ENCODE measurements around the gene CACNB2.

The CACNB2 gene

DNA sequence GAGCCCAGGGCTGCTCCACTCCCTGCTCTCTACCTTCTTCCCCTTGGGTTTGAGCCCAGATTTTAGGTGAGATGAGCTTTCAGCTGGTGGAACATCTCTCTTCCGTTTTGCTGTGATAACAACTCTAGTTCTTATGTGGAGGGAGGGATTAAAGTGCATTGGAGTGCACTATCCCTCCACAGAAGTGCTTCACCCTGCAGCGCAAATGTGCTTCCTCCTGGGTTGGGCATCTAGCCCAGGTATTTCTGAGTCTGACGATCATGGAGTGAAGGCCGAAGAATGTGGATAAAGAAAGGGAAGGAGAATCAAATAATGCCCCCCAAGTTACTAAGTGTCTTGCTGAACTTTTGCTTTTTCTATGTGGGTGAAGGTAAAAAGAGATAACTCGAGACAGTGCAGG is 157.4 kb downstream of the CACNB2 start:
- DNase-seq: no peak

DNA sequence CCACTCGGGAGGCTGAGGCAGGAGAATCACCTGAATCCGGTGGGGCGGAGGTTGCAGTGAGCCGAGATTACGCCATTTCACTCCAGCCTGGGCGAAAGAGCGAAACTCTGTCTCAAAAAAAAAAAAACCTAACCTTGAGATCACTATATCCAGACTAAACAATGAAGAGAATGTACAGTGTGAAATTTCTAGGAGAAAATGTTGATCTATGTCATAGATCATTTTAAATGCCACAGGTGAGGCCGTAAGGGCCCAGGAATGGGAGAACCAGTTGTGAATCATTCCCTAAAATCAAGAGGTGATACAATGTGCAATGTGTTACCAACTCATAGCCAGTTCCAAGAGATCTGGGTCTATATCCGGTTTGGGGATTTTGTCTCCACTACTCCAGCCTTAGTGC is 158.0 kb downstream of the CACNB2 start:
- DNase-seq: no peak

DNA sequence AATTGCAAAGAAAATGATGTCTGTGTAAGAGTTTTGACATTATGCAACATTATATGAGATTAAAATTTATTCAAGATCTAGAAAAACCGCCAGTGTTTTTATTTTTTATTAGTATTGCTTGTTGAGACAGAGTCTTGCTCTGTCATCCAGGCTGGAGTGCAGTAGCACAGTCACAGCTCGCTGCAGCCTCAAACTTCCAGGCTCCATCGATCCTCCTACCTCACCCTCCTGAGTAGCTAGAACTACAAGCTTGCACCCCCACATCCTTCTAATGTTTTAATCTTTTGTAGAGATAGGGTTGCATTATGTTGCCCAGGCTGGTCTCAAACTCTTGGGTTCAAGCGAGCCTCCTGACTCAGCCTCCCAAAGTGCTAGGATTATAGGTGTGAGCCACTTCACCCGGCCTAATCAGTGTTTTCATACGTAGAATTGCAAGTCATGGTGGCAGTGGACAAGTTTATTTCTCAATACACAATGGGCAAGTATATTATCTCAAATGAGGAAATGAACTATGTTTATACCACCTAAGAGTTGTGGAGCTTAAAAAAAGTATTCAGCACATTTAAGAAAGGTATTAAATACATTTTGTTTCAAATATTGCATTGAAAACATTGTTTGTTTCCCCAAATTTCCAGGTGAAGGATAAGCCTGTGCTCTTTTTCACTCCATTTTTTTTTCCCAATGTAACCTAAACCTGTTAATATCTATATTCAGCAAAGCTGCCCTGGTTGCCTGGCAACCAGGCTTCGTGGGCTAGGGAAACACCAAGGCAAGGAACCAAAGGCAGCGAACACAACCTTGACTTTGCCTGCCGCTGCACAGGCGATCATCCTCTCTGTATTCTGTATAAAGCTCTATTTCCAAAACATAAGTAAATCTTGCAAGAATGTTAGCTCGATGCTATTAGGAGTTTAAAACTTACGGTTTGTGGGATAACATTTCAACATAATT is 163.9 kb downstream of the CACNB2 start:
- DNase-seq: no peak

DNA sequence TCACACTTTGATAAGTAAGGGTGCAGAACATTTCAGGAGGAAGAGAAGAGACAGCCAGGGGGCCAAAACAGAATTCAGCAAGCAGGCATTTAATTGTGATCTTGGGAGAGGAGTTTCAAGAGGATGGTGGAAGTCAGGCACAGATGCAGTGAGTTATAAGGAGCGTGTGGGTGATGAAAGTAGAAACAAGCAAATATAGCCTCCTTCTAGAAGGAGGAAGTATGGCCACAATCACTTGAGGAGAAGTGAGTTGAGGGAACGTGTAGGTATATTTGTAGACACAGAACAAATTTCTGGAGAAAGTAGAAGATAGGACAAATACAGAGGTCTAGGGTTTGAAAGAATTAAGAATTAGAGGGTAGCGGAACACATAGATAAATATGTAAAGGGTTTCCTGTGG is 165.8 kb downstream of the CACNB2 start:
- no peak for DNase-seq

DNA sequence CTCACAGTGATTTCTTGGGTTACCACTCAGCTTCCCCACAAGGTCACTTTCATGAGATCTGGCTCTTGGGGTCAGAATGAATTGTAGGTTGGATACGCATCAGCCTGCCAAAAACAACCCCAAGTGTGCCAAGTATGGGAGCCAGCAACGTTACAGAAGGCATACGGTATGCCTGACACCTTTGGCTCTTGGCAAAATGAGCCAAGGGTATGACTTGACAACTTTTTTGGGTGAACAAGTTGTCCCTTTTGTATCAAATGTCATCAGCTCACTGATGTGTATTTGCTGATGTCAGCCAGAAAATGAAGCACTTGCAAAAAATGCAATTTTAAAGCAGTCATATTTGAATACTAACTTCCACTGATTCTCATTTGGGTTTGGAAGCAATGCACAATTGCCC is 168.4 kb downstream of the CACNB2 start:
- no peak for DNase-seq

DNA sequence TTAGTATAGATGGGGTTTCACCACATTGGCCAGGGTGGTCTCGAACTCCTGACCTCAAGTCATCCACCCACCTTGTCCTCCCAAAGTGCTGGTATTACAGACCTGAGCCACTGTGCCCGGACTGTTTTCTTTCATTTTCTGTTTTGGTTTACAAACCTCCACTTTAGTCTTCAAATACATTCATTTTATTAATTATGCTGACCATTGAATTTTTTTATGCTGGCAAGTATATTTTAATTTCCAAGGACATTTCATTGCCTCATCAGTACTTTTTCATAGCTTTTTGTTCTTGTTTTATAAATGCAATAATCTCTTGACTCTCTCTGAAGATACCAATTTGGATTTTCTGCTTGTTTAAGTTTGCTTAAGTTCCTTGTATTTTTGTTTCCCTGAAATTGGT is 170.5 kb downstream of the CACNB2 start:
- no peak for DNase-seq

DNA sequence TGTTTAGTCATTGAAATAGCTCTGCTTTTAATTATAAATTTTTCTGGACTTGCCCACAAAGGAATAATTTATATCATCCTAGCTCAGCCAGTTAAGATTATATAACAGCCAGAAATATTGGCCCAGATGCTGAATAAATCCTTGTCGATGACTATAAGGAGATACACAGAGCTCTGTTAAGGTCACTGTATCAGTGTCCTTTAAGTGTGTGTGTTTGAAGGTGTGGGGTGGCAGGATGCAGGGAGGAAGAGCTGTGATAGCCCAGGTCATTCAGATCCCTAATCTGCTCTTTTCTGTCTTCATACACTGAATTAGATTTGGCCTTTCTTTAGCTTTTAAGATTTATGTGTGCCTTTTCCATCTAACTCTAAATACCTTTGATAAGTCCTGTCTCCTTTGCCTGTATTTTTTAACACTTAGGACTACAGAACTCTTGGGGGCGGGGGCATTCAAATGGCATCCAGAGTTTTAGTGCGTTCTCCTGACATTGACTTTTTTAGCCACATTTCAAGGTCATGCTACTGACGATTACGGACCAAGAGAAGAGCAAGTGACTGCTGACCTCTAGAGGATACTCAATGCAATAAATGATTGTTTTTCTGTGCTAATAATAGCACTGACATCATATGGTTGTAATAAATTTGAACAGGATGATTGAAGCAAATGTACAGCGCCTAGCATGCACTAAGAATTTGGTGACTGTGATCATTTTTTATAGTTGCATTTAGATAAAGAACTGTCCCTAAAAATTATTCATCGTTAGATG is 172.3 kb downstream of the CACNB2 start:
- no peak for DNase-seq

DNA sequence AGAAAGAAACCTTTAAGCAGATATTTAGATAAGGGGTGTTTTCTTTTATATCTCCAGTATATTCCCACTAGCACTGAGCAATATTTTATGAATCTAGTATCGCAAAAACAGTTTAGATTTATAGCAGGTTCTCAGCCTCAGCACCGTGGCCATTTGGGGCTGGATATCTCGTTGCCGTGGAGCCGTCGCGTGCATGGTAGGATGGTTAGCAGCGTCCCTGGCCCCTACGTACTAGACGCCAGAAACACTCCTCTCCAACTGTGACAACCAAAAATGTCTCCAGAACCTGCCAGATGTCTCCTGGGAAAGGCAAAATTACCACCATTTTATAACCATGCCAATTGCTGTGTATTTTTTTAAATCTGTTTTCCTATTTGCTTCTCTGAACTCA is 172.9 kb downstream of the CACNB2 start:
- no peak for DNase-seq

DNA sequence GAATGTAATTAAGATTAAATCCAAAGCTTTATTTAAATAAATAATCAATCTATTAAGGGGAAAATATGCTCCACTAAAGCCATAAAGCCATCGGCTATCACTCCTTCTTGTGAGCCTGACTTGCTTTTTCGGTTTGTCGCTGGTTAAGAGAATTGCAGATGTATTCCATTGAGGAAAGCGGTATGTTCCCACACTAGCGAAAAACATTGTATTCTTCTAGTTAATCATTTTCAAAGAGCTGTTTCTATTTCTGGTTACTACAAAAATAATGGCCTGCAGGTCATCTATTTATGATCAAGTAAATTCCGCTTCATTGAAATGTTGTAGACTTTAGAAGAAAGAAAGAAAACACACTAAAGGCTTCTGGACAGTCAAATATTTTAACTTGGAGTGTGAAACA is 173.4 kb downstream of the CACNB2 start:
- DNase-seq: no peak

DNA sequence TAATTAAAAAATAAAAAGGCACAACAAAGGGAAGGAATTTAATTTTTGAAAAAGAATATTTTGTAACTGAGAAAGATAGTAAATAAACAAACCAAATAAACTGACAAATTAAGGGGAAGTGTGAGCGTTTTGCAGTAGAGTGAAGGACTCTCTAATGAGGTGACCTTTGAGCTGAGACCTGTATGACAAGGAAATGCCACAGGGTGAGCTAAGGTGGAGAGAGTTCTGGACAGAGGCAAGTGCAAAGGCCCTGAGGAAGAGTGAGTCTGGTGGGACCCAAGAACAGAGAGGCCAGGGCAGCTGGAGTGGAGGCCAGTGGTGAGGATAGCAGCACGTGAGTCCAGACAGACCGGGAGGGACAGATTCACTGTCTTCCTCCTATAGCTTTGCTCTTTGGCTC is 179.4 kb downstream of the CACNB2 start:
- no peak for DNase-seq

DNA sequence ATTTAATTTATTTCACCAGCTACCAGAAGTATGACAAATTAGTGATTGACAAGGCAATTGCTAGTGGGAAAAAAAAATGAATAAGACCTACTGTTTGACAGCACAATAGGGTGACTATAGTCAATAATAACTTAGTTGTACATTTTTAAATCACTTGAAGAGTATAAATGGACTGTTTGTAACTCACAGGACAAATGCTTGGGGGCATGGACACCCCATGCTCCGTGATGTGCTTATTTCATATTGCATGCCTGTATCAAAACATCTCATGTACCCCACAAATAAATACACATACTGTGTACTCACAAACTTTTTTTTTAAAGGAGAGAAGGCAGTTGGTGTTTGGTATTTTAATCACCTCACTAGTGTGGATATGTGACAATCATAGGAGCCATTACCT is 181.1 kb downstream of the CACNB2 start:
- no peak for DNase-seq

DNA sequence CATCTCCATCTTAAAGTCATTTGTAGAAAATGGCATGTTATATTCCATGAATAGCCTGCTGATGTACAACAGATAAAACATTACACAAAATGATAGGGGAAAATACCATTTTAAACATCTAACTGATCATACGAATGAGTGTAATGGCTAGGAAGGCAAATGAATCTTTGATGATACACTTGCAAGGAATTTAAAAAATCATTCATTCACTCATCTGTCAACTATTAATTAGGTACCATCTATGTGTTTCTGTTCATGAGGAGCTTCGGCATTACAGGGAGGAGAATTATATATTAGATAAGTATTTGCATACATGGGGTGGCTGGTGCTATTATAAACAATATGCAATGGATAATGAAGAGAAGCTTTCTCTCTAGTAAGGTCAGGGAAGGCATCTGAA is 183.7 kb downstream of the CACNB2 start:
- no peak for DNase-seq

DNA sequence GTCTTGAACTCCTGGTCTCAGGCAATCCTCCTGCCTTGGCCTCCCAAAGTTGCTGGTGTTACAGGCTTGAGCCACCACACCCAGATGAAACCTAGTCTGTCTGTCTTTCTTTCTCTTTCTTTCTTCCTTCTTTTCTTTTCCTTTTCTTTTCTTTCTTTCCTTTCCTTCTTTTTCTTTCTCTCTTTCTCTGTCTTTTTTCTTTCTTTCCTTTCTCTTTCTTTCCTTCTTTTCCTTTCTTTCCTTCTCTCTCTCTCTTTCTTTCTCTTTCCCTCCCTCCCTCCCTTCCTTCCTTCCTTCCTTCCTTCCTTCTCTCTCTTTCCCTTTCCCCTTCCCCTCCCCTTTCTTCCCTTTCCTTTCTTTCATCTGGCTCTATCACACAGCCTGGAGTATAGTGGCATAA is 185.2 kb downstream of the CACNB2 start:
- no peak for DNase-seq

DNA sequence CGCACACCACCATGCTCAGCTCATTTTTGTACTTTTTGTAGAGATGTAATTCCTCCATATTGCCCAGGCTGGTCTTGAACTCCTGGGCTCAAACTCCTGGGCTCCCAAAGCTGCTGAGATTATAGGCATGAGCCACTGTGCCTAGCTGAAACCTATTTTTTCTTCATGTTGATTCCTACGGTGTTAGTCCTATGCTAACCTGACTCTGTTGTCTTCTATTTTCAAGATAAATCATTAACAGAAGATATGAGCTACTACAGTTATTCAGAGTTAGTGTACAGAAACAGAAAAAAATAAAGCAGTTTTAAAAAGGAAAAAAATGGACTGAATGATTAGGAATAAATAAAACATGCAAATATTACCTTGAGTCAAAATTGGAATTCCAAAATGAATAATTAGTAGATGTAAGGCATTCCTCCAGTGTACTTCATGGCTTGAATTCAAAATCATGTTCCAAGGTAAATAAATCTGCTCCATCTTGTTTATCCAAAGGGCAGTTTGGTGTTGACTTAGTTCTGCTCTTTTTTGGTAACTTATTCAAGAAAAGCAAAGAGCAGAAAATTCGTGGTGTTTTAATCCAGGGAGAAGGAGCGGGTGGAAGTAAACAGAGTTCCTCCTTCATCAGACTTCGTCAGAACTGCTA is 185.8 kb downstream of the CACNB2 start:
- DNase-seq: no peak

DNA sequence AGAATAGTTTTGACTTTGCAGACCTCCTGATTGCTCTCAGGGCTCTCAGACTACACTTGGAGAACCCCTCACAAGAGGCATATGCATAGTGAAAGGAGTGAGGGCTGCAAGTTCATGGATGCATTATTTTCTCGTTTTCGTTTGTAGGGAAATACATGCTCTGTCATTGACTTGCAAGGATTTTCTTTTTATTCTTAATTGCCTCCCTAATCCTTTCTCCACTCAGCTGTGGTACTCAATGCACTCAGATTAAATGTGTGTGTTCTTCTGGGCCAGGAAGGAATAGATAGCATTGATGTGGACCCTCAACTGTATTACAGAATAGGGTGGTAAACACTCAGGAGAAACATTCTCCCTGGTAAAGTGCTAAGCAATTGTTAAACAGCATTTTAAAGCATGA is 188.7 kb downstream of the CACNB2 start:
- no peak for DNase-seq

DNA sequence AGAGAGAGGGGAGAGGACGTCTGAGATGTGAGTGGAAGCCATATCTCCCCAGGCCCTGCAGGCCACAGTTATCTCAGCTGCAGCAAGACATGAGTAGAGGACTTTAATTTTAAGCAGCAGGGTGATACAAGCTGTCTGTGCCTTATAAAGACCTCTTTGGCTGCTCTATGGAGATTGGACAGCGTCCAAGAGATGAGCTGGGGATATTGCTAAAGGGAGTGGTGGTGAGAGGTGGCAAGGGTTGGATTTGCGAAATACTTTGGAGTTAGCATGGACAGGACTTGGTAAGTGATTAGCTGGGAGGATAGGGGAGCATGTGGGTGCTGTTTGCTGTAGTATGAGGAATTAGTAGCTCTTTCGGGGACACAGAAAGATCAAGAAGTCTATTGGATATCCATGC is 191.8 kb downstream of the CACNB2 start:
- DNase-seq: no peak

DNA sequence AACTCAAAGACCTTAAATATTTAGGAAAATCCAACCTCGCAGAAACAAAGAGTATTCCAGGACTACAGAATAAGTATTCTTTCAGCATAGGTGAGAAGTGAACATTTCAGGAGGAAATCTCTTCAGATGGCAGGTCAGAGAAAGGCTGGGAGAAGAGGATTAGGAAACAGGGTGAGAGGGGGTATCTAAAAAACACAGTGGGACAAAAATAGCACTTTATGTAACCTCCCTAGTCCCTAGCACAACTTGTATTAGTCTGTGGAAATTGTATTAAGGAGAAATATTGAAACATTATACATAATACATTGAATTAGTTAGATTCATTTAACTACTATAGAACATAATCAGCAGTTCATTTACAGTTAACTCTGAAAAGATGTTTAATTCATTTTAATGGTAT is 192.3 kb downstream of the CACNB2 start:
- no peak for DNase-seq

DNA sequence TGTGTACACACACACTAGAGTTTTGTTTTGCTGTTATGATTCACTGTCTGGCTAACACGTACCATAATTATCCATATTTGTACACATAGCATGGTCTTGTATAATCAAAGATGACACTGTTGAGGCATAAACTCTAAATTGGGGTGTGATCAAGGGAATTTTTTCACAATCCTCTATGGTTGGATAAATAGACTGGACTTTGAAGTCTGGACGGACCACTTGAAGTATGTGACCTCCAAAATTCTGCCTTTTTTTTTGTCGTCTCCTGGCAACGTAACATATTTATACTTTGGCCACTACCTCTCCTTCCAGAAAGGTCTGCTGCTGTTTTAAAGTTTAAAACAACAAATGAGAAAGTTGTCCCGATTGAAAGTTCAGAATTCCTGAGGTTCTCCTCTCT is 193.4 kb downstream of the CACNB2 start:
- DNase-seq: no peak

DNA sequence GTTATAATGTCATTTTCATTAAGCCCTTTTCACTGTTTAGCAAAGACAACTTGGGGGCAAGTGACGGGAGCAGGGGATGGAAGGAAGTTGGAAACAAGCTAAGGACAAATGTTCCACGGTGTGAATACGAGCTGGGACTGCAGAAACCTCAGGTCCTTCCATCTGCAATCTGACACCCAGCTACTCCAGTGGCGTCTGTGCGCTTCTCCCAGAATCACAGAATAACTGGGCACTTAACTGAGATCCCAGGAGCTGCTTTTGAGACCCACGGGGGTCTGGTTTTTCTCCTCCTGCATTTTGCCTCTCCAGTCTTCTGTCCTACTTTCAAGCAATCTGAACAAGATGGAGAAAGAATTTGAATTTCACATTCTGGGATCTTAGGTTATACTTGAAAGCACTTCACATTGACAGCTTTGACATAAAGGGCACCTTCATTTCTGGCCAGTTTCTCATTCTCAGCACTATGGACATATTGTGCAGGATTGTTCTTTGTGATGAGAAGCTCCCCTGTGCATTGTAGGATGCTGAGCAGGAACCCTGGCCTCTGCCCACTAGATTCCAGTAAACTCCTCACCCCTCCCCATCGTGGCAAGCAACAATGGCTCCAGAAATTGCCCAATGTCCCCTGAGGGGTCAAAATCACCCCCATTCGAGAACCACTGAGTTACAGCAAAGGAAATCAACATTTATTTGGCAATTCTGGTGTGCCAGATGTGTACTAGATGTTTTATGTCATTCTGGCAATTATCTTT is 194.1 kb downstream of the CACNB2 start:
- DNase-seq: no peak

DNA sequence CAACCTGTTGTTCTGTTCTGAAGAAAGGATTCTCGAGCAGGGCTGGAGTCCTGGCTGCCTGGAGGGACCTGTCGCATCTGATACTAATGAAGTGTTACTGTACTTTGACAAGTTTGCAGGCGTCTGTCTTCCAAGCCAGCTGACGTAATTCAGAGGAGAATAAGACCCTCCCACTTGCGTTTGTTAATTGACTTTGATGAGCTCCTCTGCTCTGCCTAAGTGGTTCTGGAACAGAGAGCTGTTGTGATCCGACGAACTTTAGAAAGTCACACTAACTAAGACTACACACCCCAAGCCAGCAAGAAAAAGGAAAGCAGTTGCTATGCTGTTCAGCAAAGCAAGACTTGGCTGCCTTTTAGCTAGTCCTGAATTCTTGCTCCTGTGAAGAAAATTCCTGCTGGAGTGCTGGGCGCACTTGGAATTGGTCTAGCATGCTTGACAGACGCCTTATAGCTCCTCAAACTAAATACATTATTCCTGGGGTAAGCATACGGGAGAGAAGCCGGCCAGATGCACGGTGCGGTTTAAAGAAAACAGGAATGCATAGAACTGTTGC is 200.3 kb downstream of the CACNB2 start:
- DNase-seq: no peak

DNA sequence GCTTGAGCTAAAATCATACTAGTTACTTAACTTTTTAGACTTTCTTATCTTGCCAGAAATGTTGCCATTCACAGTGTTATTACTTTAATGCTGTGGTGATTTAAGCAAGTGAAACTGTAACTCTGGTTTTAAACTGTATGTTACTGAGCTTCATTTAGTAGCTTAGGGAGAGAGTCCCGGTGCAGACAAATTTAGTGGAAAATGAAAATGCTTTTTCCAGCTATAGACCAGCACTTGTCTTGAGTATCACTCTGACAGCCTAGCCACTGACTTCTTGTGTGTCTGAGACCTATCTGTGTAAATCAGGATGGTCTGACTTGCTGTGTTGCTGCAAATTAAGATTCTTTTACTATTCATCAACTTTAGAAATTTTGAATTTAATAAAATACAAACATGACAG is 200.8 kb downstream of the CACNB2 start:
- no peak for DNase-seq

DNA sequence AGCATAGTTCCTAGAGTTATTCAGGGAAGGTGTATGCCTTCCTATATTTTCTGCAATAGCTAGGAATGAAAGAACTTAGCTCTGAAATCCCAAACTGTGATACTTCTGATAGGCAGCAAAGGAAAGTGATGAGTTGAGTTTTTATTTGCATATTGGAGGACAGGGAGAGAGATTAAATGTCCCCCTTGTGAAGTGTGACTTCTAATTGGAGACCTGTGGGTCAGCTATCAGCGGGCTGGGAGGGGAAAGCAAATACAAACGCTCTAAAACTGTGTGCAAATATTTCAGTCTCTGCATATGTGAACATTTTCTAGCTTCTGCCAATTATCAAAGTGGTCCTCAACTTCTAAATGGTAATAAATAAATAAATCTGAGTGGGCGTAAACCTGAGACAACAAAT is 203.3 kb downstream of the CACNB2 start:
- DNase-seq: no peak

DNA sequence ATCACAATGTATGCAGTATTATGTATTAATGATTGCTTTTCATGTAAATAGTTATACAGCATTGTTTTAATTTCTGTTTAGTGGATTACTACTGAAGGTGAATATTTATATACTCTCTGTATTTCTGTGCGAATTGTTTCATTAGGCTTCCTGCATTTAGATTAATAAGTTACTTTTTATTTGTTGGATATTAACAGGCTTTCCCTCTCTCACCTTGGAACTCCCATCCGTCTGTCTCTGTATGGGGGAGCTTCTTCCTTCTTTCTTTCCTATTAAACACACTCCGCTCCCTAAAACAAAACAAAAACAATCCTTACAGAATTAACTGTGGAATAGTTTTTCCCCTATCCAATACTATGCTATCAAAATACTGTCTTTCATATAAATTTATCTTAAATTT is 205.1 kb downstream of the CACNB2 start:
- DNase-seq: no peak
